HG02943 (cell line): ENCODE data around the gene BBLN.

ENCODE experiments used
- ATAC-seq: cut with Tn5 transposase; IDR thresholded peaks from one replicate; pipeline ENCODE4 v1.9.1; 2021; ENCODE audit warnings: mild to moderate bottlenecking, low read depth, moderate library complexity; ENCODE audit not compliant: unreplicated experiment

The BBLN gene

GRCh38 chr9:128185979-128186965 lies 26.2 kb downstream of the BBLN start:
- ATAC-seq: no peak

DNA sequence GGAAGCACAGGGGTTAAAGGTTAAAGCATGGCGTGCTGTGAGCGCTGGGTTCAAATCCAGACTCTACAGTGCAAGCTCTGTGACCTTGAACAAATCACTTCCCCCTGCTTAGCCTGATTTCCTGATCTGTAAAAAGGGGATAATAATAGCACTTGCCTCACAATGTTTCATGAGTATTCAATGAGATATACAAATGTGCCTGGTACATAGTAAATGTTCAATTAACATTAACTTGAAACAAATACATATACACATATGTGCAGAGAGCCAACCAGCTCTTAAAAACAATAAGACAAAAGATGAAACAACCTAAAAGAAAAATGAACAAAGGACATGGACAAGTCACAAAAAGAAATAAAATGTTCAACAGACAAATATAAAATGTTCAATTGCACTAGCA lies 27.3 kb downstream of the BBLN start:
- ATAC-seq: no peak

DNA sequence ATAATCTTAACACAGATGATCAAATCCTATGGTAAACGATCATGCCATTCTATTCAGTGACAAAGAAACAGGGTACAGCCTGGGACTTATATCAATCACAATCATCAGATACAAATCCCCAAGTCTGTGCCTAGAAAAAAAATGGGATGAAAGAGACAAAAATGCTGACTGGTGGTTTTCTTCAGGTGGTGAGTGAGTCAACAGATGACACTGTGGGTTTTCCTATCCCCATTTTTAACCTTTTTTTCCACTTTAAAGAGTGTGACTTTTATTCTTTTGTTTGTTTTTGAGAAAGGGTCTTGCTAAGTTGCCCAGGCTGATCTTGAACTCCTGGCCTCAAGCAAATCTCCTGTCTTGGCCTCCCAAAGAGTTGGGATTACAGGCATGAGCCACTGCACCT lies 28.1 kb downstream of the BBLN start:
- ATAC-seq: no peak

- no peak for ATAC-seq
Observed at GRCh38 chr9:128190013-128190412, 29.9 kb downstream of the BBLN start.

- ATAC-seq: peak; percentile 19
Observed at GRCh38 chr9:128190516-128191405, 30.7 kb downstream of the BBLN start.

- peak; percentile 68 for ATAC-seq
Observed at GRCh38 chr9:128191406-128192046, 31.5 kb downstream of the BBLN start, which contains the start of gene CIZ1. TSS of gene CIZ1 (minus strand) at chr9:128191572. CDS start at chr9:128190857, 715 bp downstream.

GRCh38 chr9:128192601-128193371 lies 32.7 kb downstream of the BBLN start:
- no peak for ATAC-seq

DNA sequence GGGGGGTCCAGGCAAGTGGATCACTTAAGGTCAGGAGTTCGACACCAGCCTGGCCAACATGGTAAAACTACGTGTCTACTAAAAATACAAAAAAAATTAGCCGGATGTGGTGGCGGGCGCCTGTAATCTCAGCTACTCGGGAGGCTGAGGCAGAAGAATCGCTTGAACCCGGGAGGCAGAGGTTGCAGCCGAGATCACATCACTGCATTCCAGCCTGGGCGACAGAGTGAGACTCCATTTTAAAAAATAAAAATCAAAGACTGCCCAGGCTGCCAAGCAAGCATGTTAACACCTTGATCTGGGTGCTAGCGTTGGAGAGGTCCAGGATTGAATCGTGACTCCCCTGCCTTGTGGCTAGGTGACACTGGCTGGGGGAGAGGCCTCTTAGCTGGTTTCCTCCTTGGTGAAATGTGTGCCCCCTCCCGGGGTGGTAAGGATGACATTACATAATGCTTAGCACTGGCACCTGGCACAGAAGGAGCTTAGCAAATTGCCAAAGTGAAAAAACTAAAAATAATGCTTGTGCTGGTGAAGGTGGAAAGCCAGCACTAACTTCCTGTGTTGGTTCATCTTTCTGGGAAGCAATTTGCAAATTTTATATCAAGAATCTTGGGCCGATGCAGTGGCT lies 33.5 kb downstream of the BBLN start:
- no peak for ATAC-seq

DNA sequence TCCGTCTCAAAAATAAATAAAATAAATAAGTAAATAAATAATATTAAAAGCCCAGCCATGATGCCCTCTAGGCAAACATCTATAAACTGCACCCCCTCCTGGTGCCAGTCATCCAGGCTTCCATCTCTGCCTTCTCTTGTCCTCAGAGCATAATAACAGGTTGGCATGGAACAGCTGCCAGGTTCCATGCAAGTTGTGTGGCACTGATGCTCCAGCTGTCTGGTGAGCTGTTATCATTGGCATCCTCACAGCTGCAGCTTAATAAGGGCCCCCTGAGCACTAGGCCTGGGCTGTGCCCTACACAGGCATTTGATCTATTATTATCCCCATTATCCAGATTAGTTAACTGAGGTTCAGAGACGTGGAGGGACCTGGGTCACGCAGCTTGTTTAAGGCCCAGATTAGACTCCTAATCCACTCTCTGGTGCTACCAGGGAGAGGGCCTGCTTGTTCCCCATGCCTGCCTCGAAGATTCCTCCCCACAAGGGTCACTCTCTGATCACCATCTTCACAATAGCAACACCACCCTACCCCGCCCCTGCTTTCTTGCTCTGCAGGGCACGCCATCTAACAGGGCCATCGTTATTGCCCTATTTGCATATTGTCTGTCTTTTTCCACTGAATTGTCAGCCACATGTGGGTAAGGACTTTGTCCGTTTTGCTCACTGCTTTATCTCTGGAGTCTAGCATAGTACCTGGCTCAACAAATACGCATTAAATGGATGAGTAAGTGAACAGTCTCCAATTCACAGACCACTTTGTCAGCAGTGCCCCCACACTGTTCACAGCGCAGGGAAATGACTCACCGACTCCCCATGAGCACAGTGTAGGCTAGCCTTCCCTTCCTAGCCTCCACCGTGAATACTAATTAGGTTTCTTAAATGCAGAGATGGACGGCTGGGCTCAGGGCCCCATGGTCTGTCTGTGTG lies 41.6 kb downstream of the BBLN start:
- ATAC-seq: no peak

DNA sequence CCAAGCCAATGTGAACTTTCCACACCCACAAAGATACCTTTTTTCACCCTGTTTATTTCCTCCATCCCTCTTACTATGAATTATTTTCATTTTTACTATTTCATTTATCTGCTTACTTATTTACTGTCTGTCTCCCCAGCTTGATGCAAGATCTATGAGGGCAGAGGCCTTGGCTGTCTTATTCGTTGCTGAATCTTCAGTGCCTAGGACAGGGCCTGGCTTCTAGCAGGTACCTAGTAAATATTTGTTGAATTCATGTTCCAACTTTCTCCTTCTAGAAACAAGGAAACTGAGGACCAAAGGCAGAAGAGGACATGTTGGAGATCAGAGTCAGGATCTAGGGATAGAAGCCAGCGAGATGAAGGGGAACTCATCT lies 42.6 kb downstream of the BBLN start:
- no peak for ATAC-seq

- peak; percentile 74 for ATAC-seq
Observed at GRCh38 chr9:128203024-128203706, 43.1 kb downstream of the BBLN start, which contains the start of gene DNM1. TSS of gene DNM1 (plus strand) at chr9:128203379. CDS start at chr9:128203471, 92 bp downstream.

GRCh38 chr9:128203707-128204551 lies 43.9 kb downstream of the BBLN start:
- no peak for ATAC-seq

DNA sequence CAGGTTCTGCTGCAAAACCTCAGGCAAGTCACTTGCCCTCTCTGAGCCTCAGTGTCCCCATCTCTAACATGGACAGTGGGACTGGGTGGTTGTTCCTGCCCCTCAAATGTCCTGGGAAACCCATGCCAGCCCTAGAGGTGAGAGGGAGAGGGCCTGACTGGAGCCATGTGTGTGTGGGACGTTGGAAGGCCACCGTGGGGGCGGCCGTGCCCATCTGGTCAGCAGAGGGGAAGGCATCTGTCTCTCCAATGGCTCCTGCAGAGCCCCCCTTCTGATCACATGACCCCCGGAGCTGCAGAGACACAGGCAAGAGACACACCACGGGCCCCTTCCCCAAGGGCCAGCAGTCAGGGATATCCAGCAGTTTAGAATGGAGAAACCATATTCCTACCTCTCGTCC lies 44.8 kb downstream of the BBLN start:
- no peak for ATAC-seq

GRCh38 chr9:128205296-128205944 lies 45.4 kb downstream of the BBLN start:
- ATAC-seq: no peak

- no peak for ATAC-seq
Observed at GRCh38 chr9:128206484-128206883, 46.4 kb downstream of the BBLN start.
